ENCODE measurements around the gene PUM2. TPM values are rescaled to one million over a fixed set of nuclear protein-coding genes. Genes with fewer than 3 reads are reported as not detected.
"Not testable (repeated sequence)": the region's sequence is repeated elsewhere in the genome, so short reads cannot be mapped to it uniquely, and the experiment has no call there.

PUM2 gene
- total RNA-seq, 1 donor from 2014 or later: 113 TPM

- H3K36me3 Mint-ChIP-seq (ENCODE audit: unreplicated experiment): no peaks in the 10 kb centered on the region
- H3K27me3 Mint-ChIP-seq (ENCODE audit: unreplicated experiment): peaks cover 4% of the 10 kb centered on the region
- no peak overlapping the region for H3K27ac Mint-ChIP-seq (ENCODE audit: unreplicated experiment)
- no peak overlapping the region for H3K4me3 Mint-ChIP-seq (ENCODE audit: unreplicated experiment)
- no peaks in the 10 kb centered on the region for H3K4me1 Mint-ChIP-seq (ENCODE audit: low read depth, unreplicated experiment)
- TF ChIP-seq, protein P1, sequence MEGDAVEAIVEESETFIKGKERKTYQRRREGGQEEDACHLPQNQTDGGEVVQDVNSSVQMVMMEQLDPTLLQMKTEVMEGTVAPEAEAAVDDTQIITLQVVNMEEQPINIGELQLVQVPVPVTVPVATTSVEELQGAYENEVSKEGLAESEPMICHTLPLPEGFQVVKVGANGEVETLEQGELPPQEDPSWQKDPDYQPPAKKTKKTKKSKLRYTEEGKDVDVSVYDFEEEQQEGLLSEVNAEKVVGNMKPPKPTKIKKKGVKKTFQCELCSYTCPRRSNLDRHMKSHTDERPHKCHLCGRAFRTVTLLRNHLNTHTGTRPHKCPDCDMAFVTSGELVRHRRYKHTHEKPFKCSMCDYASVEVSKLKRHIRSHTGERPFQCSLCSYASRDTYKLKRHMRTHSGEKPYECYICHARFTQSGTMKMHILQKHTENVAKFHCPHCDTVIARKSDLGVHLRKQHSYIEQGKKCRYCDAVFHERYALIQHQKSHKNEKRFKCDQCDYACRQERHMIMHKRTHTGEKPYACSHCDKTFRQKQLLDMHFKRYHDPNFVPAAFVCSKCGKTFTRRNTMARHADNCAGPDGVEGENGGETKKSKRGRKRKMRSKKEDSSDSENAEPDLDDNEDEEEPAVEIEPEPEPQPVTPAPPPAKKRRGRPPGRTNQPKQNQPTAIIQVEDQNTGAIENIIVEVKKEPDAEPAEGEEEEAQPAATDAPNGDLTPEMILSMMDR (IDR thresholded peaks at IDR 0.05; ENCODE audit: partially characterized antibody, unreplicated experiment): no peak
- no peak for DNase-seq
- H3K9me3 Mint-ChIP-seq (ENCODE audit: unreplicated experiment): peaks cover 2% of the 10 kb centered on the region
Measured at GRCh38 chr2:20247084-20247483, 103.6 kb downstream of the PUM2 start.

- H3K36me3 Mint-ChIP-seq (ENCODE audit: unreplicated experiment); H3K4me3 Mint-ChIP-seq (ENCODE audit: unreplicated experiment); H3K27me3 Mint-ChIP-seq (ENCODE audit: unreplicated experiment); H3K27ac Mint-ChIP-seq (ENCODE audit: unreplicated experiment); DNase-seq; H3K4me1 Mint-ChIP-seq (ENCODE audit: low read depth, unreplicated experiment); H3K9me3 Mint-ChIP-seq (ENCODE audit: unreplicated experiment): not testable (repeated sequence)
Measured at GRCh38 chr2:20243637-20244036, 107.0 kb downstream of the PUM2 start.

- TF ChIP-seq, protein P1 (IDR thresholded peaks at IDR 0.05; ENCODE audit: partially characterized antibody, unreplicated experiment): no peak
- Mint-ChIP-seq H3K36me3 (ENCODE audit: unreplicated experiment) (peaks cover 4% of the 10 kb centered on the region), H3K27ac (ENCODE audit: unreplicated experiment) (no peak overlapping the region), H3K9me3 (ENCODE audit: unreplicated experiment) (peaks cover 5% of the 10 kb centered on the region), H3K4me3 (ENCODE audit: unreplicated experiment) (no peak overlapping the region), H3K4me1 (ENCODE audit: low read depth, unreplicated experiment) (no peaks in the 10 kb centered on the region), H3K27me3 (ENCODE audit: unreplicated experiment) (peaks cover 7% of the 10 kb centered on the region)
- no peak for DNase-seq
Measured at GRCh38 chr2:20242727-20243377, 107.8 kb downstream of the PUM2 start.

GRCh38 chr2:20241973-20242726 lies 108.5 kb downstream of the PUM2 start:
- no peak overlapping the region for H3K27ac Mint-ChIP-seq (ENCODE audit: unreplicated experiment)
- peaks cover 6% of the 10 kb centered on the region for H3K36me3 Mint-ChIP-seq (ENCODE audit: unreplicated experiment)
- H3K9me3 Mint-ChIP-seq (ENCODE audit: unreplicated experiment): peaks cover 5% of the 10 kb centered on the region
- no peak overlapping the region for H3K4me3 Mint-ChIP-seq (ENCODE audit: unreplicated experiment)
- H3K4me1 Mint-ChIP-seq (ENCODE audit: low read depth, unreplicated experiment): no peaks in the 10 kb centered on the region
- TF ChIP-seq, protein P1 (IDR thresholded peaks at IDR 0.05; ENCODE audit: partially characterized antibody, unreplicated experiment): peak; percentile 68
- H3K27me3 Mint-ChIP-seq (ENCODE audit: unreplicated experiment): peaks cover 7% of the 10 kb centered on the region
- peak; percentile 32 for DNase-seq

DNA sequence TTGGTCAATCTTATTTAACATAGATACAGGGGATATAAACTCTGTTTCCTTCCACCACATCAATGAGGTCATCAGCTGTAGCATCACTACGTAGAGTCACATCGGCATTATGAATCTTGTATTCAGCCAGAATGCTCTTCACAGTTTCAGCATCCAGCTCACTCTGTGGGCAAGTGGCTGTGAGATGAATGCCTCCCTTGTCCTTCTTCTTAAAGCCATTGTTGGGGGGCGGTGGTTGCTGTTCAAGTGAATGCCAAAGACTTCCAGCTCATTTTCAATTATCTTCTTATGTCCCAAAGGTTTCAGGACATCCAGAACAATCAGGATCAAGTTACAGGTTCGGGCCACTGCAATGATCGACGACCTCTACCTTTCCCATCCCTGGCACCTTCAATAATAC lies 110.4 kb downstream of the PUM2 start:
- H3K27ac Mint-ChIP-seq (ENCODE audit: unreplicated experiment); H3K27me3 Mint-ChIP-seq (ENCODE audit: unreplicated experiment); H3K4me1 Mint-ChIP-seq (ENCODE audit: low read depth, unreplicated experiment); DNase-seq; H3K4me3 Mint-ChIP-seq (ENCODE audit: unreplicated experiment); H3K36me3 Mint-ChIP-seq (ENCODE audit: unreplicated experiment); H3K9me3 Mint-ChIP-seq (ENCODE audit: unreplicated experiment): not testable (repeated sequence)

DNA sequence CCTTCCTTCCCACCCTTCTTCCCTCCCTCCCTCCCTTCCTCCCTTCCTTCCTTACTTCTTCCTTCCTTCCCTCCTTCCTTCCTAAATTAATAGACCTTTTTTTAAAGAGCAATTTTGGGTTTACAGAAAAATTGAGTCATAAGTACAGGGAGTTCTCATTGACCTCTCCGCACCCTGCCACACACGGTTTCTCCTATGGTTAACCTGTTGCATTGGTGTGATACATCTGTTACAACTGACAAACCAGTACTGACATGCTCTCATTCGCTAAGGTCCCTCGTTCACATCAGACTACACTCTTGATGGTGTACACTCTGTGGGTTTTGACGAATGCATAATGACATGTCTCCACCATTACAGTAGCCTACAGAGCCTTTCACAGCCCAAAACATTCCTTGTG lies 114.1 kb downstream of the PUM2 start:
- Mint-ChIP-seq H3K4me3 (ENCODE audit: unreplicated experiment) (no peak overlapping the region), H3K27me3 (ENCODE audit: unreplicated experiment) (peaks cover 2% of the 10 kb centered on the region), H3K27ac (ENCODE audit: unreplicated experiment) (no peak overlapping the region), H3K4me1 (ENCODE audit: low read depth, unreplicated experiment) (no peaks in the 10 kb centered on the region), H3K9me3 (ENCODE audit: unreplicated experiment) (peaks cover 3% of the 10 kb centered on the region), H3K36me3 (ENCODE audit: unreplicated experiment) (peaks cover 6% of the 10 kb centered on the region)
- TF ChIP-seq, protein P1 (IDR thresholded peaks at IDR 0.05; ENCODE audit: partially characterized antibody, unreplicated experiment): no peak
- DNase-seq: no peak

Data from glutamatergic neuron (in vitro differentiated cells).